Endothelial cell of umbilical vein (primary cell): ENCODE measurements around the gene MAP3K15. TPM values are rescaled to one million over a fixed set of nuclear protein-coding genes. Genes with fewer than 3 reads are reported as not detected.

ENCODE experiments used
- BruUV-seq: library from RNA; stranded (reverse); fragments of 400-500 nt; replicated peaks from 2 replicates; lab custom pipeline; 2021; lab: Mats Ljungman, UMichigan
- CTCF ChIA-PET: fragments of 300-600, 350-600 bp; sonication (Branson Sonifier 250); formaldehyde crosslinking; loops from one replicate; lab custom pipeline; 2021; ENCODE audit warnings: antibody characterized with exemption, inconsistent platforms; lab: Charles Lee
- POLR2A ChIA-PET: fragments of 300-600, 350-600 bp; sonication (Branson Sonifier 250); formaldehyde crosslinking; loops from one replicate; lab custom pipeline; 2021; ENCODE audit warnings: antibody characterized with exemption, inconsistent platforms; lab: Charles Lee
- DNase-seq: peaks from one replicate; pipeline ENCODE4 v3.0.0-alpha.2; 2011; ENCODE audit warnings: low read depth, low spot score
- FAIRE-seq: peaks from 2 replicates; lab custom pipeline; 2011; peaks lifted over from hg19 to GRCh38; lab: Jason Lieb, UNC
- H2AFZ ChIP-seq: 2 replicates; pipeline ENCODE4 v1.6.0; 2012; ENCODE audit warnings: low read depth, low read length, control low read depth, inconsistent platforms
- H3K27ac ChIP-seq: 2 replicates; pipeline ENCODE4 v1.5.1; 2011; ENCODE audit warnings: low read depth, mild to moderate bottlenecking, control low read depth, low read length, moderate library complexity; ENCODE audit not compliant: insufficient read depth
- H3K27me3 ChIP-seq, 2 experiments: 2 replicates each; pipeline versions ENCODE4 v1.6.0 to v1.6.1; 2011; ENCODE audit warnings: low read length in 2 of 2, mixed read lengths in 1 of 2; ENCODE audit not compliant: control insufficient read depth in 2 of 2, insufficient read depth in 2 of 2
- H3K36me3 ChIP-seq, 2 experiments: 2 replicates in 1 of 2; 3 replicates in 1 of 2; pipeline ENCODE4 v1.5.1; 2011; ENCODE audit warnings: low read length in 2 of 2, mild to moderate bottlenecking in 1 of 2, moderate library complexity in 1 of 2; ENCODE audit not compliant: control insufficient read depth in 2 of 2, insufficient read depth in 2 of 2; ENCODE audit errors: extremely low read depth in 1 of 2
- H3K4me1 ChIP-seq: 3 replicates; pipeline ENCODE4 v1.5.1; 2011; ENCODE audit warnings: mild to moderate bottlenecking, low read length; ENCODE audit not compliant: control insufficient read depth, insufficient read depth; ENCODE audit errors: extremely low read depth
- H3K4me2 ChIP-seq: 2 replicates; pipeline ENCODE4 v1.6.1; 2011; ENCODE audit warnings: low read length, control low read depth, mixed read lengths; ENCODE audit not compliant: insufficient read depth
- H3K4me3 ChIP-seq, 3 experiments: fragments of 200-600 bp in 1 of 3; sonication (generic), shearing (Covaris generic) in 1 of 3; replicated peaks in 1 of 3; 2 replicates each; pipeline ENCODE4 v1.5.1; 2011 to 2016; ENCODE audit warnings: control low read depth in 3 of 3, low read length in 3 of 3, mild to moderate bottlenecking in 2 of 3, inconsistent platforms in 1 of 3, low read depth in 1 of 3, moderate library complexity in 1 of 3; ENCODE audit not compliant: insufficient read depth in 1 of 3
- H3K79me2 ChIP-seq: 2 replicates; pipeline ENCODE4 v1.6.0; 2012; ENCODE audit warnings: low read length, inconsistent platforms; ENCODE audit not compliant: control insufficient read depth, insufficient read depth
- H3K9ac ChIP-seq: replicated peaks from 2 replicates; pipeline ENCODE3; 2011; ENCODE audit warnings: low read length, control low read depth; ENCODE audit not compliant: insufficient read depth; ENCODE audit errors: extremely low read depth
- H3K9me1 ChIP-seq: replicated peaks from 3 replicates; pipeline ENCODE4 v1.6.0; 2011; ENCODE audit warnings: mild to moderate bottlenecking, low read length; ENCODE audit not compliant: control insufficient read depth, insufficient read depth; ENCODE audit errors: extremely low read depth
- H3K9me3 ChIP-seq: replicated peaks from 2 replicates; pipeline ENCODE4 v1.5.1; 2012; ENCODE audit warnings: low read length, inconsistent platforms; ENCODE audit not compliant: control insufficient read depth, insufficient read depth
- H4K20me1 ChIP-seq: replicated peaks from 2 replicates; pipeline ENCODE3; 2011; ENCODE audit warnings: mild to moderate bottlenecking, low read length; ENCODE audit not compliant: control insufficient read depth, insufficient read depth; ENCODE audit errors: extremely low read depth
- EZH2 ChIP-seq: IDR thresholded peaks from 2 replicates; pipeline ENCODE4 v1.6.1; 2012; ENCODE audit warnings: borderline replicate concordance, low read depth, mild to moderate bottlenecking, moderate library complexity, low read length, inconsistent platforms; ENCODE audit not compliant: severe bottlenecking
- FOS ChIP-seq: IDR thresholded peaks from 2 replicates; pipeline ENCODE4 v1.6.1; 2011; ENCODE audit warnings: mild to moderate bottlenecking, low read length, moderate library complexity, borderline replicate concordance; ENCODE audit not compliant: insufficient read depth
- GATA2 ChIP-seq: IDR thresholded peaks from 2 replicates; pipeline ENCODE4 v1.7.0; 2011; ENCODE audit warnings: low read depth, mild to moderate bottlenecking, moderate library complexity, mixed read lengths, low read length; ENCODE audit not compliant: insufficient read length, insufficient read depth
- JUN ChIP-seq: IDR thresholded peaks from 2 replicates; pipeline ENCODE4 v1.6.1; 2011; ENCODE audit warnings: borderline replicate concordance, low read depth; ENCODE audit not compliant: insufficient read length, insufficient read depth
- MYC ChIP-seq: IDR thresholded peaks from one replicate; pipeline ENCODE4 v1.6.1; 2011; ENCODE audit warnings: mild to moderate bottlenecking, low read depth, low read length
- POLR2A ChIP-seq: IDR thresholded peaks from 2 replicates; pipeline ENCODE4 v1.6.1; 2012; ENCODE audit warnings: low read depth, mild to moderate bottlenecking, control low read depth, low read length
- POLR2AphosphoS5 ChIP-seq: IDR thresholded peaks from 2 replicates; pipeline ENCODE4 v1.6.1; 2012; ENCODE audit warnings: low read depth, mild to moderate bottlenecking, control low read depth, low read length, moderate library complexity; ENCODE audit not compliant: insufficient read depth
- dilution Hi-C: fragments of 300-500 bp; cut with MboI; formaldehyde crosslinking; loops from one replicate; pipeline ENCODE4 v1.15.0; 2019; ENCODE audit warnings: low sequenced_read_pairs; ENCODE audit not compliant: extremely low pct_ligation_motif_present
- intact Hi-C: fragments of 100-400 bp; cut with micrococcal nuclease; formaldehyde crosslinking; loops from one replicate; pipeline ENCODE4 v1.10.0; 2022
- polyA plus RNA-seq, 4 experiments: library from polyadenylated mRNA; depleted of rRNA in 3 of 4; stranded (reverse) in 3 of 4; unstranded in 1 of 4; fragments of >200 nt; gene quantifications; 2 replicates each; pipeline versions ENCODE4 v1.2.1 to v1.2.3, GENCODE V29; 2011 to 2012; ENCODE audit warnings: missing spikeins in 1 of 4
- total RNA-seq: library from RNA; stranded (reverse); gene quantifications from 2 replicates; pipeline ENCODE4 v1.2.3, GENCODE V29; 2021
- TF ChIP-seq, protein P1 (sequence below), 2 donors: IDR thresholded peaks; 1 replicate in 1 of 2; 2 replicates in 1 of 2; pipeline ENCODE4 v1.5.1; 2011; ENCODE audit warnings: low read length in 2 of 2, mild to moderate bottlenecking in 2 of 2, moderate library complexity in 2 of 2, control low read depth in 1 of 2, inconsistent platforms in 1 of 2, low read depth in 1 of 2; ENCODE audit not compliant: insufficient read depth in 1 of 2; ENCODE audit errors: extremely low read depth in 1 of 2
- TF ChIP-seq, protein P2 (sequence below): IDR thresholded peaks from 2 replicates; pipeline ENCODE4 v1.6.1; 2011; ENCODE audit not compliant: insufficient read depth, insufficient read length

Gene MAP3K15
- total and polyA plus RNA-seq, 2 donors (not counting 3 experiments of a cell fraction or from before 2014, with no cell fraction given): 0.01 to 0.09 TPM

DNA sequence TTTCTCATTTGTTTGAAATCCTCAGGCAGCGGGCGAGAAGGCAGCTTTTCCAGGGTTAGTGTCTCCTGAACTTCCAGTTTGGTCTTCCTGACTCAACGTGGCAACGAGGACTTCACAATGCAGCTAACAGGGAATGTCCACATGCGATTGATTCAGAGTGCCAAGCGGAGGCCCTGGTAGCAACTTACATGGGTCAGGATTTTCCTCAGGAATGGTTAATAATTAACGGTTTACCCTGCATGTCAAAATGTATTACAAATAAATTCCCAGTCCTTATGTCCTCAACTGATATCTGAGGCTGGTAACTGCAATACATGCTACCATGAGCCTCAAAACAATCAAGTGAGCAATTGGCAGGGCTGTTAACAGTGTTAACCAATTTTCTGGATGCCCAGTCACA lies 67.2 kb downstream of the MAP3K15 start:
- ChIA-PET CTCF (no interaction called here), POLR2A (no interaction called here)
- Histone ChIP-seq H3K79me2 (no peaks in the 10 kb centered on the region), H3K27ac (no peak overlapping the region), H2AFZ (no peak overlapping the region), H4K20me1 (no peaks in the 10 kb centered on the region), H3K36me3 (no peaks in the 10 kb centered on the region), H3K4me1 (no peaks in the 10 kb centered on the region), H3K9ac (no peak overlapping the region), H3K9me3 (no peaks in the 10 kb centered on the region), H3K9me1 (no peaks in the 10 kb centered on the region), H3K27me3 (no peaks in the 10 kb centered on the region), H3K4me3 (no peak overlapping the region), H3K4me2 (no peak overlapping the region)
- DNase-seq (no peak), FAIRE-seq (no peak)
- intact Hi-C loops: no loop called here
- no TSS peak for BruUV-seq
- dilution Hi-C loops: no loop called here
- TF ChIP-seq POLR2AphosphoS5: no peak
- no peak for TF ChIP-seq EZH2
- TF ChIP-seq POLR2A: no peak
- no peak for TF ChIP-seq GATA2
- TF ChIP-seq FOS: no peak
- TF ChIP-seq, protein P1, sequence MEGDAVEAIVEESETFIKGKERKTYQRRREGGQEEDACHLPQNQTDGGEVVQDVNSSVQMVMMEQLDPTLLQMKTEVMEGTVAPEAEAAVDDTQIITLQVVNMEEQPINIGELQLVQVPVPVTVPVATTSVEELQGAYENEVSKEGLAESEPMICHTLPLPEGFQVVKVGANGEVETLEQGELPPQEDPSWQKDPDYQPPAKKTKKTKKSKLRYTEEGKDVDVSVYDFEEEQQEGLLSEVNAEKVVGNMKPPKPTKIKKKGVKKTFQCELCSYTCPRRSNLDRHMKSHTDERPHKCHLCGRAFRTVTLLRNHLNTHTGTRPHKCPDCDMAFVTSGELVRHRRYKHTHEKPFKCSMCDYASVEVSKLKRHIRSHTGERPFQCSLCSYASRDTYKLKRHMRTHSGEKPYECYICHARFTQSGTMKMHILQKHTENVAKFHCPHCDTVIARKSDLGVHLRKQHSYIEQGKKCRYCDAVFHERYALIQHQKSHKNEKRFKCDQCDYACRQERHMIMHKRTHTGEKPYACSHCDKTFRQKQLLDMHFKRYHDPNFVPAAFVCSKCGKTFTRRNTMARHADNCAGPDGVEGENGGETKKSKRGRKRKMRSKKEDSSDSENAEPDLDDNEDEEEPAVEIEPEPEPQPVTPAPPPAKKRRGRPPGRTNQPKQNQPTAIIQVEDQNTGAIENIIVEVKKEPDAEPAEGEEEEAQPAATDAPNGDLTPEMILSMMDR (IDR thresholded peaks at IDR 0.05; ENCODE audit: extremely low read depth in 1 of 2, insufficient read depth in 1 of 2, low read depth in 1 of 2, low read length in 2 of 2): no peak
- no peak for TF ChIP-seq MYC
- TF ChIP-seq JUN: no peak
- TF ChIP-seq, protein P2, sequence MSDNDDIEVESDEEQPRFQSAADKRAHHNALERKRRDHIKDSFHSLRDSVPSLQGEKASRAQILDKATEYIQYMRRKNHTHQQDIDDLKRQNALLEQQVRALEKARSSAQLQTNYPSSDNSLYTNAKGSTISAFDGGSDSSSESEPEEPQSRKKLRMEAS: no peak
